GM18873 (cell line): ENCODE results near the gene SLX9.

ENCODE experiments used
- ATAC-seq: cut with Tn5 transposase; IDR thresholded peaks from one replicate; pipeline ENCODE4 v1.9.1; 2021; ENCODE audit warnings: mild to moderate bottlenecking, moderate library complexity, moderate number of reproducible peaks; ENCODE audit not compliant: unreplicated experiment, low FRiP score

SLX9 gene, protein sequence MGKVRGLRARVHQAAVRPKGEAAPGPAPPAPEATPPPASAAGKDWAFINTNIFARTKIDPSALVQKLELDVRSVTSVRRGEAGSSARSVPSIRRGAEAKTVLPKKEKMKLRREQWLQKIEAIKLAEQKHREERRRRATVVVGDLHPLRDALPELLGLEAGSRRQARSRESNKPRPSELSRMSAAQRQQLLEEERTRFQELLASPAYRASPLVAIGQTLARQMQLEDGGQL

DNA sequence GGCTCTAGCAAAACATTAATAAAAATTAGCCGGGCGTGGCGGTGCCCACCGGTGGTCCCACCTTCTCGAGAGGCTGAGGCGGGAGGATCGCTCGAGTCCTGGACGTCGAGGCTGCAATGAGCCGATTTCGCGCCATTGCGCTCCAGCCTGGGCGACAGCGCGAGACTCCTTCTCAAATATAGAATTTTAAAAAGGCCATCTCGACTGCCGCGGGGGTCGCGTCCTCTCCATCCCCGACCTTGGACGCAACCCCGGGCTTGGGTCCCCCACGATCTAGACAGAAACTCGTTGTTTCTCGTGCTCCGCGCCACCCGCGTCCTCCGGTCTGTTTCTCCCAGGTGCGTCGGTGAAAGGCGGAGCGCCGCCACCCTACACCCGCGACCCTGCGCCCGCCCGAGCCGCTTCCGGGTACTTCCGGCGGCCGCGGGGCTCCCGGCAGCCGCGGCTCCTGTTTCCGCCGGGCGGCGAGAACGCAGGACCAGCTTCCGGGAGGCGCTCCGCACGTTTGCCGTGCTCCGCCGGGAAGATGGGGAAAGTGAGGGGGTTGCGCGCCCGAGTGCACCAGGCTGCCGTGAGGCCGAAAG lies at the start of gene SLX9:
TSS of gene SLX9 (plus strand) at position 498 of the 584 bp plus-strand sequence. CDS start at position 527, 29 bp downstream.
- ATAC-seq: no peak

DNA sequence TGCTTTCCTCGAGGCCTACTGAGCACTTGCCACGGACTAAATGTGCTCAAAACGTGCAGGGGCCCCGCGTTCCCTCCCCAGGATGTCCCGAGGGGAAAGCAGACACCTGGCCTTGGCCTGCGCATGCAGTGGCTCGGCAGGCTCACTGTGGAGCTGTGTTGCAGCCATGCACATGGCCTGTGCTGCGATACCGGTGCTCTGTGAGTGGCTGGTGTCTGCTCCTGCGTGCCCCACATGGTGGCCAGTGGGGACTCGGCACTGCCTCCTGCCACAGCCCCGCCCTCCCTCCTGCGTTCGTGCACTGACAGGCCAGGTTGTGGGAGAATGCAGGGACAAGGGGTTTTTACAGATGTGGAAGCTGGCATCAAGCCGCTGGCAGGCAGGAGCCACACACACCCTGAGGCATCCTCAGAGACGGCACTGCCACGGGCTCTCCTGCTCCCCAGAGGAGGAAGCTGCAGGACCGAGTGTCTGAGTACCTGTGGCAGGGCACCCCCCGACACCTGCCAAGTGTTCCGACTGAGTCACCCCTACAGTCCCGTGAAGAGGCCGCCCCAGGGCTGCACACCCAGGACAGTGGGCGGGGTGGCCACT lies 49.4 kb upstream of the SLX9 start:
- no peak for ATAC-seq

GRCh38 chr21:44890961-44891541 lies 48.8 kb upstream of the SLX9 start:
- ATAC-seq: no peak

GRCh38 chr21:44891631-44892031 lies 48.2 kb upstream of the SLX9 start:
- ATAC-seq: no peak

DNA sequence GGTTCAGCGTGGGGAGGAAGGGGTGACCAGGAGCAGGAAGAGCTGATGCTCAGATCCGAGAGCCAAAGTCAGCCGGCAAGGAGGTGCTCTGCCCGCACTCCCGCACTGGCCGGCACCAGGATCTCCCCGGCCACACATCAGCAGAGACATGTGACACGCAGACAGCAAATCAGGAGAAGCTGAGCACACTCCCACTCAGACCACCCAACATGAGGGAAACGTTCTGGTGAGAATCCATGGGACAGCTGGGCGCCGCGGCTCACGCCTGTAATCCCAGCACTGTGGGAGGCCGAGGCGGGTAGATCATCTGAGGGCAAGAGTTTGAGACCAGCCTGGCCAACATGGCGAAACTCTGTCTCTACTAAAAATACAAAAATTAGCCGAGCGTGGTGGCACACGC lies 47.7 kb upstream of the SLX9 start:
- no peak for ATAC-seq

DNA sequence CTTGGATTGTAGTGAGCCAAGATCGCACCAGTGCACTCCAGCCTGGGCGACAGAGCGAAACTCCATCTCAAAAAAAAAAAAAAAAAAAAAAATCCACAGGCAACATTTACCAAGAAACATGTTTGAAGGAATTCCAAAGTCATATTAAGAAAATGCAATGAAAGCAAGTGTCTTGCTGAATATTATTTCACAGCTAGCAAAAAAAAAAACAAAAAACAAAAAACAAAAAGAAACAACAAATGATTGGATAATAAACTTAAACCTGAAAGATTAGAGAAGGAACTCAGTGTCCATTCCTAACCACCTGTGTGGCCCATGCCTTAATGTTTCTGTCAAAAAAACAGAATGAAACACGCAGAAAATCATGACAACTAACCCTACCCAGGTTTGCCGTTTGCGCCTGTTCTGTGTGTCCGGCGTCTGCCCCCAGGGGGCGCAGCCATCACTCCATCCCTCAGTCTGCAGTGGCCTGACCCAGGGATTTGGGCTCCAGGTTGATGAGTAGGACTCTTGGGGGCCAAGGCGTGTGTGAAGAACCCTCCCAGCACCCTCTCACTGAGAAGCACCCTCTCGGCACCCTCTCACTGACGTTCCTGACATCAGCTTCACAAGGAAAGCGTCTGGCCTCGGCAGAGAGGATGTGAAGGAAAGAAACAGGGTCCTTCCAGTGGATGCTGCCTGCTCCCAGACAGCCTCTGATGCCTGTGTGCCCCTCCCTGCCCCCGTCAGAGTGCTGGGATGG lies 47.1 kb upstream of the SLX9 start:
- ATAC-seq: no peak

GRCh38 chr21:44893278-44893556 lies 46.6 kb upstream of the SLX9 start:
- no peak for ATAC-seq

DNA sequence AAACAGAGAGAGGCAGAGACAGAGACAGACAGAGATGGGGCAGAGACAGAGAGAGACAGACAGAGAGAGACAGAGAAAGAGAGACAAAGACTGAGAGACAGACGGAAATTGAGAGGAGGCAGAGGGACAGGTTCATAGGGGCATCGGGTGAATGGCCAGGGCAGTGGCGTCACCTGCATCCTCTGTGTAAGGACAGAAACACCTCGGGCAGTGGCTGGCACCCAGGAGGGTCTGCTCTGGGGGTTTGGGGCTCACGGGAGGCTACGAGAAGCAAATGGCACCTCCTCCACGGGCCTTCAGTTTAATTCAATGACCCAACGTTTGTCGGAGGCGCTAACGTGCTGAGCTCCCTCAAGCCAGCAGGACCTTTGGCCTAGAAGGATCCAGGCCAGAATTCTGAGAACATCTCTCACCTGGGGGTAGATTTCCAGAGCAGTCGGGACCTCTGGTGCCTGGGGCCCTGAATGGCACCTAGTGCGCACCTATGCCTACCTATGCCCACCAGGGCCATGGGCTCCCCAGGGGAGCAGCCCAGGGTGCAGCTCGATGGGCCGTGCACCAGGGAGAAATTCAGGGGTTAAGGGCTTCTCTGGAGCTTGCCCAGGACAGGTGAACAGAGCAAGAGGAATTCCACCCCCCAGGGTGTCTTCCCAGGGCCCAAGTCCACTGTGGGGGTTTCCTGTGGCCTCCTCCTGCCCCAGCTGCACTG lies 45.7 kb upstream of the SLX9 start:
- ATAC-seq: no peak

DNA sequence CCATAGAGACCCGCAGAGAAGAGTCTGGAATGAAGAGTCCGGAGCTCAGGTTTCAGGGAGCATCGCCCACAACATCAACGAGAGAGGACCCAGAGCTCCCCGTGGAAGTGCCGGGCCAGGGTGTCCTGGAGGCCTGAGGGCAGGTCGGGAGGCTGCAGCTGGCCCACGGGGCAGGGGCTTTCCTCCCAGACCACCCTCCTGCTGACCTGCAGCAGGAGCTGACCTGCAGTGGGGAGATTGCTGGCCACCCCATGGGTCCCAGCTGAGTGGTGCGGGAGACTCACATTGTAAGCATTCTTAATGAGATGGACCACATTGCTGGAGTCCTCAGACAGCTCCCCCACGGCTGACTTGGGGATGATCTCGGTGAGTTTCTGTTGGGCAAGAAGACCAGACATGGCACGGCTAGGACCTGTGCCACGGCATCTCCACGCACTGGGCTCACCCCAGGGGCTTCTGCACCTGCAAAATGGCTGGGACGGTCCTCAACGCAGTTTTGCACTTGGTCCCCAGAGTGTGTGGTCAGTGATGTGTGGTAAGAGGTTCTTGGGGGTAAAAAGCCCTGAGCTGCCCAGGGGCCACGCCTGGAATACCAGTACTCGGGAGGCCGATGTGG lies 45.0 kb upstream of the SLX9 start:
- no peak for ATAC-seq

GRCh38 chr21:44895859-44896258 lies 44.0 kb upstream of the SLX9 start:
- ATAC-seq: no peak

DNA sequence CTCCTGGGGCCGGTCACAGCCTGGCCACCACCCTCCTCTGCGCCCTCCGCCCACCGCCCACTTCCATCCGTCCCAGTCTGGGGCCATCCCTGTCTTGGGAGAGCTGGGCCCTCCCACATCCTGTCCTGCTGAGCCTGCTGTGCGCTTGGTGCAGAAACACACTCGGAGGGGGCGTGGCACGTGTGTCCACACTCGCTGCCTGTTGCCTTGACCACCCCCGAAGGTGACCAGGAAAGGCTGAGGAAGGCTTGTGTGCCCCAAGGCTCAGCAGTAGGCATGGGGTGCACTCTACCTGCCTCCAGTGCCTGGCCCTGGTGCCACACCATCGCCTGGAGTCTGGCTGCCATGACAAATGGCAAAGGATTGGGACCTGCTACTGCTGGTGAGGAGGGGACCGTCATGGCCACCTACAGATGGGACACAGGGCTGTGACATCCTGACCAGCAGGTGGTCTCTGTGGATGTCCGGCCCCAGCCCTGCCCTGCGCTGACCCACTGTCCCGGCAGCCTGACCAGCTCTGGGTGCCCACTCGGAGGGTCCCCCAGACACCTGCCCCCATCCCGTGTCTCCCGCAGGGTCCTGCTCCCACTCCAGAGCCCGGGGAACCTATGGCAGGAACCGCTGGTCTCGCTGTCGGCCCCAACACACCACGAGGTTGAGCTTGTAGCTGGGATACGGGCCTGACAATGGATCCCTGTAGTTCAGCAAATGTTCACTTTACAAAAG lies 43.1 kb upstream of the SLX9 start:
- no peak for ATAC-seq

- ATAC-seq: no peak
Measured at GRCh38 chr21:44897326-44898010, 42.4 kb upstream of the SLX9 start.

- no peak for ATAC-seq
Measured at GRCh38 chr21:44898011-44898488, 41.8 kb upstream of the SLX9 start.

GRCh38 chr21:44898851-44899767 lies 40.7 kb upstream of the SLX9 start:
- no peak for ATAC-seq

GRCh38 chr21:44899768-44900558 lies 39.9 kb upstream of the SLX9 start:
- ATAC-seq: no peak

- no peak for ATAC-seq
Measured at GRCh38 chr21:44900559-44901251, 39.1 kb upstream of the SLX9 start.
